ENCODE results near the gene PTPRR. TPM values are rescaled to one million over a fixed set of nuclear protein-coding genes. Genes with fewer than 3 reads are reported as not detected.

Gene PTPRR
- total and polyA plus RNA-seq, 10 of the 15 experiments (the other 5 are each of a cell fraction or from before 2014, with no cell fraction given): 0.14 to 3.1 (median 0.42) TPM

- no peak overlapping the region for H2AFZ ChIP-seq (ENCODE audit: control insufficient read depth, low read depth, low read length)
- H3K4me2 ChIP-seq (ENCODE audit: control insufficient read depth, insufficient read depth): no peak overlapping the region
- H3K9ac ChIP-seq (ENCODE audit: control insufficient read depth, insufficient read depth, low read length): no peak overlapping the region
- in situ Hi-C loops (cut with MboI) (no loop called here), intact Hi-C loops (cut with micrococcal nuclease; ENCODE audit: unreplicated experiment) (no loop called here)
- H3K79me2 ChIP-seq (ENCODE audit: control insufficient read depth, insufficient read depth, low read length): no peaks in the 10 kb centered on the region
- H3K4me1 ChIP-seq (ENCODE audit: control insufficient read depth, insufficient read depth, low read length): no peaks in the 10 kb centered on the region
- ChIA-PET SMC1A (ENCODE audit: uncharacterized antibody, unreplicated experiment) (no interaction called here), RAD21 (ENCODE audit: unreplicated experiment) (no interaction called here), POLR2A (no interaction called here), CTCF (no interaction called here)
- H3K27me3 ChIP-seq (replicated peaks in 1 of 2; ENCODE audit: control insufficient read depth in 2 of 2, insufficient read depth in 2 of 2, low read length in 1 of 2): no peaks in the 10 kb centered on the region
- BruUV-seq (replicated peaks): no TSS peak
- no peaks in the 10 kb centered on the region for H3K36me3 ChIP-seq (ENCODE audit: control insufficient read depth in 2 of 2, insufficient read depth in 2 of 2, low read length in 1 of 2)
- no peak overlapping the region for H3K4me3 ChIP-seq
- H3K9me3 ChIP-seq (replicated peaks; ENCODE audit: control insufficient read depth, insufficient read depth, low read length): no peaks in the 10 kb centered on the region
- ATAC-seq (no peak), FAIRE-seq (no peak), DNase-seq (ENCODE audit: low read depth, low spot score) (no peak)
- H4K20me1 ChIP-seq (ENCODE audit: control insufficient read depth, insufficient read depth): no peaks in the 10 kb centered on the region
- H3K27ac ChIP-seq (ENCODE audit: control insufficient read depth, insufficient read depth): no peak overlapping the region
- peak; percentile 75 for TF ChIP-seq MEF2B (IDR thresholded peaks at IDR 0.05; ENCODE audit: partially characterized antibody, poor library complexity, severe bottlenecking)
- TF ChIP-seq NFYB (IDR thresholded peaks at IDR 0.05; ENCODE audit: insufficient read depth, low read depth, low read length): no peak
Observed at GRCh38 chr12:70774055-70774454, 146.5 kb downstream of the PTPRR start.

- Histone ChIP-seq H3K36me3 (ENCODE audit: control insufficient read depth in 2 of 2, insufficient read depth in 2 of 2, low read length in 1 of 2) (no peaks in the 10 kb centered on the region), H3K4me1 (ENCODE audit: control insufficient read depth, insufficient read depth, low read length) (no peaks in the 10 kb centered on the region), H3K4me2 (ENCODE audit: control insufficient read depth, insufficient read depth) (no peak overlapping the region), H3K9ac (ENCODE audit: control insufficient read depth, insufficient read depth, low read length) (no peak overlapping the region), H3K27ac (ENCODE audit: control insufficient read depth, insufficient read depth) (no peak overlapping the region), H2AFZ (ENCODE audit: control insufficient read depth, low read depth, low read length) (no peak overlapping the region), H3K79me2 (ENCODE audit: control insufficient read depth, insufficient read depth, low read length) (no peaks in the 10 kb centered on the region), H4K20me1 (ENCODE audit: control insufficient read depth, insufficient read depth) (no peaks in the 10 kb centered on the region), H3K27me3 (replicated peaks in 1 of 2; ENCODE audit: control insufficient read depth in 2 of 2, insufficient read depth in 2 of 2, low read length in 1 of 2) (no peaks in the 10 kb centered on the region), H3K9me3 (replicated peaks; ENCODE audit: control insufficient read depth, insufficient read depth, low read length) (no peaks in the 10 kb centered on the region), H3K4me3 (no peak overlapping the region)
- in situ Hi-C loops (cut with MboI): no loop called here
- POLR2A ChIA-PET: no interaction called here
- ATAC-seq (no peak), FAIRE-seq (no peak), DNase-seq (ENCODE audit: low read depth, low spot score) (no peak)
- WGBS (ENCODE audit: insufficient coverage, insufficient replicate concordance, low lambda C conversion rate, missing lambda C conversion rate): 0% methylated on average over 1 of the region's 1 CpG
- RAD21 ChIA-PET (ENCODE audit: unreplicated experiment): no interaction called here
- BruUV-seq (replicated peaks): no TSS peak
- no peak for TF ChIP-seq RAD51 (IDR thresholded peaks at IDR 0.05)
- TF ChIP-seq ZBED1 (IDR thresholded peaks at IDR 0.05; ENCODE audit: borderline replicate concordance): no peak
- TF ChIP-seq CEBPB (IDR thresholded peaks at IDR 0.05; ENCODE audit: borderline replicate concordance in 1 of 2, low read depth in 2 of 2, low read length in 2 of 2): no peak
- no peak for TF ChIP-seq ZNF592 (IDR thresholded peaks at IDR 0.05)
- TF ChIP-seq NFYA (IDR thresholded peaks at IDR 0.05; ENCODE audit: borderline replicate concordance, low read depth, low read length): no peak
- no peak for TF ChIP-seq CHD1 (IDR thresholded peaks at IDR 0.05; ENCODE audit: low read depth, low read length)
- TF ChIP-seq NR2C2 (IDR thresholded peaks at IDR 0.05; ENCODE audit: borderline replicate concordance, control insufficient read depth, insufficient read length, low read depth): no peak
- no peak for TF ChIP-seq CREM (IDR thresholded peaks at IDR 0.05; ENCODE audit: low read depth)
- no peak for TF ChIP-seq HDAC2 (IDR thresholded peaks at IDR 0.05)
- no peak for TF ChIP-seq IKZF2 (IDR thresholded peaks at IDR 0.05)
- SMC1A ChIA-PET (ENCODE audit: uncharacterized antibody, unreplicated experiment): interaction anchor here (0.7 to 0.8 kb wide), 2 partner anchors 29 to 39 kb away, joined by 3 to 4 read pairs; no protein-coding TSS in a partner anchor
- CTCF ChIA-PET: no interaction called here
- intact Hi-C loops (cut with micrococcal nuclease; ENCODE audit: unreplicated experiment): no loop called here
Observed at GRCh38 chr12:70772836-70773235, 147.7 kb downstream of the PTPRR start.
